Fibroblast of lung (primary cell): Measurements from ENCODE around the gene GPR132.

ENCODE experiments used
- CTCF ChIP-seq, 2 donors: IDR thresholded peaks in 1 of 2; conservative IDR thresholded peaks in 1 of 2; 1 replicate in 1 of 2; 2 replicates in 1 of 2; pipeline ENCODE4 v1.5.1; 2011 to 2012; ENCODE audit warnings: low read length in 2 of 2, control low read depth in 1 of 2, inconsistent platforms in 1 of 2, low read depth in 1 of 2, mild to moderate bottlenecking in 1 of 2
- EZH2 ChIP-seq: IDR thresholded peaks from 2 replicates; pipeline ENCODE4 v1.5.1; 2012; ENCODE audit warnings: low read length, control low read depth, mild to moderate bottlenecking; ENCODE audit errors: missing control alignments

GRCh38 chr14:105026033-105026785, 39.0 kb downstream of the GPR132 start:
- TF ChIP-seq CTCF (conservative IDR thresholded peaks at IDR 0.05 in 1 of 2, IDR thresholded peaks at IDR 0.05 in 1 of 2; ENCODE audit: low read depth in 1 of 2, low read length in 2 of 2) (no peak), EZH2 (no peak)
